ENCODE data around the gene LRRC25.

Gene LRRC25

DNA sequence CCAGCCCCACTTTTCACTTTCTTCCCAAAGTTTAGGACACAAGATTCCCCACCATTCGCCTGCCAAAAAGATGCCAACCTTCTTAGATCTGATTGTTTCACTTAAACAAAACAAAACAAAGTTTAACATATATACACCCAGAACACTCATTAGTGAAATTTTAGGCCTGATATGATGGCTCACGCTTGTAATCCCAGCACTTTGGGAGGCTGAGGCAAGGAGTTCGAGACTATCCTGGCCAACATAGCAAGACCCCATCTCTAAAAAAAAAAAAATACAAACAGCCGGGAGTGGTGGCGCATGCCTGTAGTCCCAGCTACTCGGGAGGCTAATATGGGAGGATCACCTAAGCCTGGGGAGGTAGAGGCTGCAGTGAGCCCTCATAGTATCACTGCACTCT is 52.1 kb downstream of the LRRC25 start:
- DNase-seq (ENCODE audit: low read depth) = no peak

DNA sequence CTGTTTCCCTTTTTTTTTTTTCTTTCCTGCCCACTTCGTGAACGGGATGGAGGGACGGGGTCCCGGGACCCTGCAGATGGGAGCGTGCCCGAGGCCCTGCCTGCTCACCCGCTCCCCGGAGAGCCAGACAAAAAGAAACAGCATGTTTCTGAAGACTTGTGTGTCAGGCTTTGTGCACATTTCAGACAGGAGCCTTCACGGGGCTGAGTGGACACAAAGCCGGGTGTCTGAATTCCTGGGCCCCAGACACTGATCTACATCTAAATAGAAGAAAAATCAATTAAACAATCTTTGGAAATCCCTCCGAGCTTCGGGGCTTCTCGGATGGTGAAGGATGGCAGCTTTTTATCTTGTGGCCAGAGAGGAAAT is 52.9 kb downstream of the LRRC25 start:
- no peak for DNase-seq (ENCODE audit: low read depth)

DNA sequence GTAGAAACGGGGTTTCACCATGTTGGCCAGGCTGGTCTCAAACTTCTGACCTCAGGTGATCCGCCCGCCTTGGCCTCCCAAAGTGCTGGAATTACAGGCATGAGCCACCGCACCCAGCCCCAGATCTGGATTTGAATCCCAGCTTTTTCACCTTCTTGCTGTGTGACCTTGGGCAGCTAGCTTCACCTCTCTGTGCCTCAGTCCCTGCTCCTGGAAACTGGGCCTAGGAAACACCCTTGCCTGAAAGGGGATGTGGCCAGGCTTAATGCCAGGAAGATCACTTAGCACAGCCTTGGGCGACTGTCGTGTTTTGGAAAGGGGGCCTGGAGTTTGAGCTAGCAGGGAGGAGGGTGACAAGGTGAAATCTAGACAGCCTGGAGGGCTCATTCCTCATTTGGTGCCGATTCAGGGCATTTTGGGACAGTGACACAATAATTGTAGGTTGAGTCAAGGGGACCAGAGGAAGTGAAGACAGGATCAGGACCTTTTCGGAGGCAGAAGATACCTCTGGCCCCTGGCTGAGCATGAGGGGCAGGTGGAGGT is 55.3 kb downstream of the LRRC25 start:
- DNase-seq (ENCODE audit: low read depth) = no peak

All from GM04503 (cell line).